Epidermal melanocyte (primary cell): ENCODE data around the gene WDFY4.

ENCODE experiments used
- DNase-seq: peaks from one replicate; pipeline ENCODE4 v3.0.0; 2011; ENCODE audit warnings: low spot score; ENCODE audit not compliant: insufficient read length

Gene WDFY4

GRCh38 chr10:48878091-48878490, 193.4 kb downstream of the WDFY4 start:
- DNase-seq: no peak

- no peak for DNase-seq
These were observed 194.8 kb downstream of the WDFY4 start for GRCh38 chr10:48879451-48879850.

- no peak for DNase-seq
These were observed 195.5 kb downstream of the WDFY4 start for GRCh38 chr10:48880016-48880705.

- DNase-seq: no peak
These were observed 197.3 kb downstream of the WDFY4 start for GRCh38 chr10:48881937-48882336.

GRCh38 chr10:48882881-48883280, 198.2 kb downstream of the WDFY4 start:
- DNase-seq: no peak

GRCh38 chr10:48883701-48884100, 199.0 kb downstream of the WDFY4 start:
- no peak for DNase-seq

- no peak for DNase-seq
These were observed 199.7 kb downstream of the WDFY4 start for GRCh38 chr10:48884179-48885045.

GRCh38 chr10:48885376-48885775, 200.7 kb downstream of the WDFY4 start:
- no peak for DNase-seq

- DNase-seq: no peak
These were observed 203.3 kb downstream of the WDFY4 start for GRCh38 chr10:48887982-48888381.

- no peak for DNase-seq
These were observed 206.5 kb downstream of the WDFY4 start for GRCh38 chr10:48890888-48891850.

- no peak for DNase-seq
These were observed 210.5 kb downstream of the WDFY4 start for GRCh38 chr10:48894911-48895802.

- DNase-seq: no peak
These were observed 211.1 kb downstream of the WDFY4 start for GRCh38 chr10:48895803-48896195.

GRCh38 chr10:48896756-48897440, 212.2 kb downstream of the WDFY4 start:
- no peak for DNase-seq

GRCh38 chr10:48897441-48897790, 212.7 kb downstream of the WDFY4 start:
- no peak for DNase-seq

GRCh38 chr10:48898426-48898825, 213.8 kb downstream of the WDFY4 start:
- DNase-seq: no peak

- DNase-seq: no peak
These were observed 215.1 kb downstream of the WDFY4 start for GRCh38 chr10:48899781-48900180.

- DNase-seq: no peak
These were observed 215.7 kb downstream of the WDFY4 start for GRCh38 chr10:48900371-48900801.

GRCh38 chr10:48901319-48901718, 216.6 kb downstream of the WDFY4 start:
- DNase-seq: no peak

- no peak for DNase-seq
These were observed 217.4 kb downstream of the WDFY4 start for GRCh38 chr10:48902096-48902495.

GRCh38 chr10:48903151-48903550, 218.5 kb downstream of the WDFY4 start:
- no peak for DNase-seq
